Endothelial cell of umbilical vein (primary cell): ENCODE results near the gene RAP1GAP2. TPM values are rescaled to one million over a fixed set of nuclear protein-coding genes. Genes with fewer than 3 reads are reported as not detected.

ENCODE experiments used
- BruUV-seq: library from RNA; stranded (reverse); fragments of 400-500 nt; replicated peaks from 2 replicates; lab custom pipeline; 2021; lab: Mats Ljungman, UMichigan
- CTCF ChIA-PET: fragments of 300-600, 350-600 bp; sonication (Branson Sonifier 250); formaldehyde crosslinking; loops from one replicate; lab custom pipeline; 2021; ENCODE audit warnings: antibody characterized with exemption, inconsistent platforms; lab: Charles Lee
- POLR2A ChIA-PET: fragments of 300-600, 350-600 bp; sonication (Branson Sonifier 250); formaldehyde crosslinking; loops from one replicate; lab custom pipeline; 2021; ENCODE audit warnings: antibody characterized with exemption, inconsistent platforms; lab: Charles Lee
- DNase-seq: peaks from one replicate; pipeline ENCODE4 v3.0.0-alpha.2; 2011; ENCODE audit warnings: low read depth, low spot score
- FAIRE-seq: peaks from 2 replicates; lab custom pipeline; 2011; peaks lifted over from hg19 to GRCh38; lab: Jason Lieb, UNC
- H2AFZ ChIP-seq: 2 replicates; pipeline ENCODE4 v1.6.0; 2012; ENCODE audit warnings: low read depth, low read length, control low read depth, inconsistent platforms
- H3K27ac ChIP-seq: 2 replicates; pipeline ENCODE4 v1.5.1; 2011; ENCODE audit warnings: low read depth, mild to moderate bottlenecking, control low read depth, low read length, moderate library complexity; ENCODE audit not compliant: insufficient read depth
- H3K27me3 ChIP-seq, 2 experiments: 2 replicates each; pipeline versions ENCODE4 v1.6.0 to v1.6.1; 2011; ENCODE audit warnings: low read length in 2 of 2, mixed read lengths in 1 of 2; ENCODE audit not compliant: control insufficient read depth in 2 of 2, insufficient read depth in 2 of 2
- H3K36me3 ChIP-seq, 2 experiments: 2 replicates in 1 of 2; 3 replicates in 1 of 2; pipeline ENCODE4 v1.5.1; 2011; ENCODE audit warnings: low read length in 2 of 2, mild to moderate bottlenecking in 1 of 2, moderate library complexity in 1 of 2; ENCODE audit not compliant: control insufficient read depth in 2 of 2, insufficient read depth in 2 of 2; ENCODE audit errors: extremely low read depth in 1 of 2
- H3K4me1 ChIP-seq: 3 replicates; pipeline ENCODE4 v1.5.1; 2011; ENCODE audit warnings: mild to moderate bottlenecking, low read length; ENCODE audit not compliant: control insufficient read depth, insufficient read depth; ENCODE audit errors: extremely low read depth
- H3K4me2 ChIP-seq: 2 replicates; pipeline ENCODE4 v1.6.1; 2011; ENCODE audit warnings: low read length, control low read depth, mixed read lengths; ENCODE audit not compliant: insufficient read depth
- H3K4me3 ChIP-seq, 3 experiments: fragments of 200-600 bp in 1 of 3; sonication (generic), shearing (Covaris generic) in 1 of 3; replicated peaks in 1 of 3; 2 replicates each; pipeline ENCODE4 v1.5.1; 2011 to 2016; ENCODE audit warnings: control low read depth in 3 of 3, low read length in 3 of 3, mild to moderate bottlenecking in 2 of 3, inconsistent platforms in 1 of 3, low read depth in 1 of 3, moderate library complexity in 1 of 3; ENCODE audit not compliant: insufficient read depth in 1 of 3
- H3K79me2 ChIP-seq: 2 replicates; pipeline ENCODE4 v1.6.0; 2012; ENCODE audit warnings: low read length, inconsistent platforms; ENCODE audit not compliant: control insufficient read depth, insufficient read depth
- H3K9ac ChIP-seq: replicated peaks from 2 replicates; pipeline ENCODE3; 2011; ENCODE audit warnings: low read length, control low read depth; ENCODE audit not compliant: insufficient read depth; ENCODE audit errors: extremely low read depth
- H3K9me1 ChIP-seq: replicated peaks from 3 replicates; pipeline ENCODE4 v1.6.0; 2011; ENCODE audit warnings: mild to moderate bottlenecking, low read length; ENCODE audit not compliant: control insufficient read depth, insufficient read depth; ENCODE audit errors: extremely low read depth
- H3K9me3 ChIP-seq: replicated peaks from 2 replicates; pipeline ENCODE4 v1.5.1; 2012; ENCODE audit warnings: low read length, inconsistent platforms; ENCODE audit not compliant: control insufficient read depth, insufficient read depth
- H4K20me1 ChIP-seq: replicated peaks from 2 replicates; pipeline ENCODE3; 2011; ENCODE audit warnings: mild to moderate bottlenecking, low read length; ENCODE audit not compliant: control insufficient read depth, insufficient read depth; ENCODE audit errors: extremely low read depth
- CTCF ChIP-seq, 2 donors: IDR thresholded peaks; 1 replicate in 1 of 2; 2 replicates in 1 of 2; pipeline ENCODE4 v1.5.1; 2011; ENCODE audit warnings: low read length in 2 of 2, mild to moderate bottlenecking in 2 of 2, moderate library complexity in 2 of 2, control low read depth in 1 of 2, inconsistent platforms in 1 of 2, low read depth in 1 of 2; ENCODE audit not compliant: insufficient read depth in 1 of 2; ENCODE audit errors: extremely low read depth in 1 of 2
- EZH2 ChIP-seq: IDR thresholded peaks from 2 replicates; pipeline ENCODE4 v1.6.1; 2012; ENCODE audit warnings: borderline replicate concordance, low read depth, mild to moderate bottlenecking, moderate library complexity, low read length, inconsistent platforms; ENCODE audit not compliant: severe bottlenecking
- FOS ChIP-seq: IDR thresholded peaks from 2 replicates; pipeline ENCODE4 v1.6.1; 2011; ENCODE audit warnings: mild to moderate bottlenecking, low read length, moderate library complexity, borderline replicate concordance; ENCODE audit not compliant: insufficient read depth
- GATA2 ChIP-seq: IDR thresholded peaks from 2 replicates; pipeline ENCODE4 v1.7.0; 2011; ENCODE audit warnings: low read depth, mild to moderate bottlenecking, moderate library complexity, mixed read lengths, low read length; ENCODE audit not compliant: insufficient read length, insufficient read depth
- JUN ChIP-seq: IDR thresholded peaks from 2 replicates; pipeline ENCODE4 v1.6.1; 2011; ENCODE audit warnings: borderline replicate concordance, low read depth; ENCODE audit not compliant: insufficient read length, insufficient read depth
- MAX ChIP-seq: IDR thresholded peaks from 2 replicates; pipeline ENCODE4 v1.6.1; 2011; ENCODE audit not compliant: insufficient read depth, insufficient read length
- MYC ChIP-seq: IDR thresholded peaks from one replicate; pipeline ENCODE4 v1.6.1; 2011; ENCODE audit warnings: mild to moderate bottlenecking, low read depth, low read length
- POLR2A ChIP-seq: IDR thresholded peaks from 2 replicates; pipeline ENCODE4 v1.6.1; 2012; ENCODE audit warnings: low read depth, mild to moderate bottlenecking, control low read depth, low read length
- POLR2AphosphoS5 ChIP-seq: IDR thresholded peaks from 2 replicates; pipeline ENCODE4 v1.6.1; 2012; ENCODE audit warnings: low read depth, mild to moderate bottlenecking, control low read depth, low read length, moderate library complexity; ENCODE audit not compliant: insufficient read depth
- dilution Hi-C: fragments of 300-500 bp; cut with MboI; formaldehyde crosslinking; loops from one replicate; pipeline ENCODE4 v1.15.0; 2019; ENCODE audit warnings: low sequenced_read_pairs; ENCODE audit not compliant: extremely low pct_ligation_motif_present
- intact Hi-C: fragments of 100-400 bp; cut with micrococcal nuclease; formaldehyde crosslinking; loops from one replicate; pipeline ENCODE4 v1.10.0; 2022
- polyA plus RNA-seq, 4 experiments: library from polyadenylated mRNA; depleted of rRNA in 3 of 4; stranded (reverse) in 3 of 4; unstranded in 1 of 4; fragments of >200 nt; gene quantifications; 2 replicates each; pipeline versions ENCODE4 v1.2.1 to v1.2.3, GENCODE V29; 2011 to 2012; ENCODE audit warnings: missing spikeins in 1 of 4
- total RNA-seq: library from RNA; stranded (reverse); gene quantifications from 2 replicates; pipeline ENCODE4 v1.2.3, GENCODE V29; 2021

Gene RAP1GAP2
- total and polyA plus RNA-seq, 2 donors (not counting 3 experiments of a cell fraction or from before 2014, with no cell fraction given) = 1.4 to 3.6 TPM

- H3K27me3 ChIP-seq = peaks cover 15 to 19% of the 10 kb centered on the region in 2 experiments
- no peaks in the 10 kb centered on the region for H3K4me1 ChIP-seq
- no peaks in the 10 kb centered on the region for H3K9me3 ChIP-seq
- BruUV-seq = no TSS peak
- no peaks in the 10 kb centered on the region for H3K36me3 ChIP-seq
- ChIA-PET POLR2A (no interaction called here), CTCF (interaction anchor here (1.8 kb wide), 1 partner anchor 11 kb away, joined by 10 read pairs; no protein-coding TSS in a partner anchor)
- no peak overlapping the region for H3K27ac ChIP-seq
- H4K20me1 ChIP-seq = no peaks in the 10 kb centered on the region
- no peaks in the 10 kb centered on the region for H3K79me2 ChIP-seq
- DNase-seq = no peak
- H3K4me3 ChIP-seq = no peak overlapping the region
- H3K9ac ChIP-seq = no peak overlapping the region
- intact Hi-C loops (no loop called here), dilution Hi-C loops (no loop called here)
- H3K4me2 ChIP-seq = no peak overlapping the region
- TF ChIP-seq GATA2 (no peak), POLR2AphosphoS5 (no peak), JUN (no peak), MYC (no peak), FOS (no peak), POLR2A (no peak), EZH2 (no peak), CTCF (IDR thresholded peaks at IDR 0.05; ENCODE audit: extremely low read depth in 1 of 2, insufficient read depth in 1 of 2, low read depth in 1 of 2, low read length in 2 of 2) (no peak), MAX (no peak)
- no peak for FAIRE-seq
- no peaks in the 10 kb centered on the region for H3K9me1 ChIP-seq
- H2AFZ ChIP-seq = no peak overlapping the region
These were observed 63.8 kb downstream of the RAP1GAP2 start for GRCh38 chr17:2860045-2860444.
